Endodermal cell (in vitro differentiated cells): ENCODE results near the gene EEFSEC. TPM values are rescaled to one million over a fixed set of nuclear protein-coding genes. Genes with fewer than 3 reads are reported as not detected.

Source experiments
- DNase-seq: peaks from one replicate; pipeline ENCODE4 v3.0.0-alpha.2; 2017
- H3K27ac ChIP-seq: 2 replicates; pipeline ENCODE4 v1.5.1; 2013; ENCODE audit warnings: mild to moderate bottlenecking, low read depth, low read length, moderate library complexity
- H3K27me3 ChIP-seq: 2 replicates; pipeline ENCODE4 v1.6.1; 2013; ENCODE audit warnings: mild to moderate bottlenecking, low read length, moderate library complexity; ENCODE audit not compliant: insufficient read depth, control insufficient read depth, poor library complexity, severe bottlenecking
- H3K36me3 ChIP-seq: 2 replicates; pipeline ENCODE4 v1.7.0; 2013; ENCODE audit warnings: mild to moderate bottlenecking, low read length, moderate library complexity; ENCODE audit not compliant: control insufficient read depth, insufficient read depth
- H3K4me1 ChIP-seq: one replicate; pipeline ENCODE4 v1.7.0; 2013; ENCODE audit warnings: low read length; ENCODE audit not compliant: control insufficient read depth, insufficient read depth
- H3K4me3 ChIP-seq: 2 replicates; pipeline ENCODE4 v1.5.1; 2013; ENCODE audit warnings: mild to moderate bottlenecking, low read length, moderate library complexity
- H3K9ac ChIP-seq: 2 replicates; pipeline ENCODE4 v1.6.1; 2013; ENCODE audit warnings: mild to moderate bottlenecking, low read length, moderate library complexity; ENCODE audit not compliant: poor library complexity, severe bottlenecking; ENCODE audit errors: extremely low read depth
- H3K9me3 ChIP-seq: 2 replicates; pipeline ENCODE4 v1.6.1; 2013; ENCODE audit warnings: mild to moderate bottlenecking, low read length, moderate library complexity; ENCODE audit not compliant: control insufficient read depth
- H3K27ac Mint-ChIP-seq: 2 replicates; pipeline ENCODE4 v1.8.0; 2020; ENCODE audit warnings: mixed read lengths
- H3K27me3 Mint-ChIP-seq: 2 replicates; pipeline ENCODE4 v1.8.0; 2021; ENCODE audit warnings: mild to moderate bottlenecking, mixed read lengths; ENCODE audit not compliant: insufficient read depth
- H3K36me3 Mint-ChIP-seq: 2 replicates; pipeline ENCODE4 v1.8.0; 2020; ENCODE audit warnings: low read depth, mixed read lengths
- H3K4me1 Mint-ChIP-seq: 2 replicates; pipeline ENCODE4 v1.8.0; 2020; ENCODE audit warnings: mixed read lengths
- H3K4me3 Mint-ChIP-seq: 2 replicates; pipeline ENCODE4 v1.8.0; 2020; ENCODE audit warnings: mild to moderate bottlenecking, moderate library complexity, mixed read lengths
- H3K9me3 Mint-ChIP-seq: 2 replicates; pipeline ENCODE4 v1.8.0; 2020; ENCODE audit warnings: mild to moderate bottlenecking, mixed read lengths
- CTCF ChIP-seq: fragments of 200-600 bp; sonication (generic); conservative IDR thresholded peaks from 2 replicates; pipeline ENCODE4 v1.5.0; 2021; ENCODE audit warnings: antibody characterized with exemption, mild to moderate bottlenecking
- WGBS, 2 experiments: methylation state at CpG; one replicate each; pipeline versions ENCODE4 v1.1.5 to v1.1.7; 2013; ENCODE audit warnings: missing lambda C conversion rate in 2 of 2, mixed read lengths in 1 of 2; ENCODE audit not compliant: insufficient coverage in 1 of 2, insufficient read length in 1 of 2; 5-methylcytosine and 5-hydroxymethylcytosine counted together
- total RNA-seq, 2 donors: library from RNA; stranded (reverse); fragmentation: NEBNext Ultra II Directional in 1 of 2; extraction: Animal tissue kit (Norgen Biotek cat#: 25700) in 1 of 2; gene quantifications; 2 replicates in 1 of 2; 3 replicates in 1 of 2; pipeline ENCODE4 v1.2.1, GENCODE V29; 2021

EEFSEC gene
- total RNA-seq, 2 donors from 2014 or later, result 11.9 to 15.8 TPM

GRCh38 chr3:128410669-128411573, 257.6 kb downstream of the EEFSEC start:
- H3K36me3 Mint-ChIP-seq, result no peaks in the 10 kb centered on the region
- no peak overlapping the region for H3K9ac ChIP-seq
- WGBS, 2 experiments, result 93% methylated on average over 14 to 29 of the region's 29 CpGs
- no peak for DNase-seq
- no peaks in the 10 kb centered on the region for H3K9me3 ChIP-seq
- no peaks in the 10 kb centered on the region for H3K27me3 ChIP-seq
- H3K4me3 ChIP-seq, result no peak overlapping the region
- no peaks in the 10 kb centered on the region for H3K9me3 Mint-ChIP-seq
- no peak for TF ChIP-seq CTCF
- no peaks in the 10 kb centered on the region for H3K27me3 Mint-ChIP-seq
- H3K4me3 Mint-ChIP-seq, result no peak overlapping the region
- peak overlapping the region; percentile 94 for H3K27ac Mint-ChIP-seq
- peaks cover 23% of the 10 kb centered on the region for H3K4me1 Mint-ChIP-seq
- peaks cover 12% of the 10 kb centered on the region for H3K4me1 ChIP-seq
- H3K36me3 ChIP-seq, result no peaks in the 10 kb centered on the region
- H3K27ac ChIP-seq, result no peak overlapping the region

GRCh38 chr3:128411574-128412064, 258.3 kb downstream of the EEFSEC start:
- H3K4me1 ChIP-seq, result peaks cover 12% of the 10 kb centered on the region
- DNase-seq, result no peak
- H3K27me3 ChIP-seq, result no peaks in the 10 kb centered on the region
- Mint-ChIP-seq H3K36me3 (no peaks in the 10 kb centered on the region), H3K27me3 (no peaks in the 10 kb centered on the region), H3K4me3 (no peak overlapping the region), H3K9me3 (no peaks in the 10 kb centered on the region), H3K4me1 (peaks cover 27% of the 10 kb centered on the region), H3K27ac (peak overlapping the region; percentile 94)
- H3K9ac ChIP-seq, result no peak overlapping the region
- 83 to 91% methylated on average over 11 to 18 of the region's 18 CpGs for WGBS, 2 experiments
- no peak overlapping the region for H3K4me3 ChIP-seq
- H3K36me3 ChIP-seq, result no peaks in the 10 kb centered on the region
- no peak for TF ChIP-seq CTCF
- H3K27ac ChIP-seq, result no peak overlapping the region
- H3K9me3 ChIP-seq, result no peaks in the 10 kb centered on the region

GRCh38 chr3:128412180-128413002, 259.1 kb downstream of the EEFSEC start:
- TF ChIP-seq CTCF, result peak; percentile 19
- peak; percentile 68 for DNase-seq
- Histone ChIP-seq H3K4me1 (peaks cover 12% of the 10 kb centered on the region), H3K4me3 (no peak overlapping the region), H3K36me3 (no peaks in the 10 kb centered on the region), H3K9me3 (no peaks in the 10 kb centered on the region), H3K9ac (no peak overlapping the region), H3K27me3 (no peaks in the 10 kb centered on the region), H3K27ac (no peak overlapping the region)
- no peak overlapping the region for H3K4me3 Mint-ChIP-seq
- H3K27ac Mint-ChIP-seq, result peak overlapping the region; percentile 94
- peaks cover 34% of the 10 kb centered on the region for H3K4me1 Mint-ChIP-seq
- H3K9me3 Mint-ChIP-seq, result no peaks in the 10 kb centered on the region
- H3K27me3 Mint-ChIP-seq, result no peaks in the 10 kb centered on the region
- WGBS, 2 experiments, result 55 to 65% methylated on average over 7 to 15 of the region's 15 CpGs
- no peaks in the 10 kb centered on the region for H3K36me3 Mint-ChIP-seq
